ENCODE results near the gene RTN3. TPM values are rescaled to one million over a fixed set of nuclear protein-coding genes. Genes with fewer than 3 reads are reported as not detected.

Gene RTN3
- total and polyA plus RNA-seq, 2 donors (not counting 1 experiment from before 2014, with no cell fraction given): 10.1 to 24.9 TPM

DNA sequence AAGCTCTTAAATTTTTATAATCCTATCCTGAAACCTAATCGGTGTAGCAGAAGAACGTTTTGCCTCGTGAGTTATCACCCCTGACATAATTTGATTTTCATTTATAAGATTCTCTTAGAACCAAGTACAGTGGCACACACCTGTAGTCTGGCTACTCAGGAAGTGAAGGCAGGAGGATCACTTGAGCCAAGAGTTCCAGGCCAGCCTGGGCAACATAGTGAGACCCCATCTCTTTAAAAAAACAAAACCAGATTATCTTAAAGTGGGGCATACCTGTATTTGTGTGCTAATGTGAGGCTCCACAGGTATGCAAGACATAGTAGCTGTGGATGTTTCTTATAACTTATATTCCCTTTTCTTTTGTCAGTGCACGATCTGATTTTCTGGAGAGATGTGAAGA is 68.3 kb downstream of the RTN3 start:
- Mint-ChIP-seq H3K9me3 (ENCODE audit: insufficient read depth) (no peaks in the 10 kb centered on the region), H3K27ac (no peak overlapping the region), H3K27me3 (no peaks in the 10 kb centered on the region), H3K4me3 (no peak overlapping the region), H3K4me1 (no peaks in the 10 kb centered on the region)
- Histone ChIP-seq H3K27ac (ENCODE audit: low read length in 2 of 2) (no peak overlapping the region), H3K9me3 (ENCODE audit: control extremely low read depth in 1 of 3, control insufficient read depth in 2 of 3, insufficient read depth in 1 of 3, low read length in 2 of 3) (no peaks in the 10 kb centered on the region), H4K20me1 (ENCODE audit: control insufficient read depth, insufficient read depth, low read length, poor library complexity, severe bottlenecking) (no peaks in the 10 kb centered on the region), H3K4me1 (ENCODE audit: control insufficient read depth in 2 of 2, insufficient read depth in 2 of 2, low read length in 2 of 2) (no peaks in the 10 kb centered on the region), H3K4me2 (replicated peaks; ENCODE audit: low read depth, low read length, poor library complexity, severe bottlenecking) (no peak overlapping the region), H2AFZ (ENCODE audit: insufficient read depth, low read depth, low read length, poor library complexity, severe bottlenecking) (no peak overlapping the region), H3K4me3 (ENCODE audit: control extremely low read depth in 1 of 5, extremely low read depth in 1 of 5, insufficient read depth in 1 of 5, low read depth in 2 of 5, low read length in 4 of 5) (no peak overlapping the region), H3K9ac (ENCODE audit: low read length) (no peak overlapping the region), H3K36me3 (replicated peaks in 1 of 2; ENCODE audit: control extremely low read depth in 1 of 2, control insufficient read depth in 1 of 2, extremely low read depth in 1 of 2, insufficient read depth in 2 of 2, low read length in 1 of 2) (peaks cover 3 to 5% of the 10 kb centered on the region in 2 experiments), H3K79me2 (ENCODE audit: control insufficient read depth, insufficient read depth, low read length) (no peaks in the 10 kb centered on the region), H3K27me3 (replicated peaks in 1 of 4; ENCODE audit: control extremely low read depth in 1 of 4, control insufficient read depth in 3 of 4, insufficient read depth in 4 of 4, low read length in 3 of 4) (no peaks in the 10 kb centered on the region)
- CTCF ChIA-PET: interaction anchor here (1.4 to 2.3 kb wide), 2 partner anchors 9 to 11 kb away, joined by 4 to 11 read pairs; no protein-coding TSS in a partner anchor
- ATAC-seq (ENCODE audit: low read depth): no peak
- POLR2A ChIA-PET: no interaction called here
- no peak for DNase-seq
- intact Hi-C loops (cut with micrococcal nuclease): no loop called here
- WGBS (ENCODE audit: insufficient coverage): no CpG with 5 or more reads among the region's 4 CpGs
- TF ChIP-seq, protein P1, sequence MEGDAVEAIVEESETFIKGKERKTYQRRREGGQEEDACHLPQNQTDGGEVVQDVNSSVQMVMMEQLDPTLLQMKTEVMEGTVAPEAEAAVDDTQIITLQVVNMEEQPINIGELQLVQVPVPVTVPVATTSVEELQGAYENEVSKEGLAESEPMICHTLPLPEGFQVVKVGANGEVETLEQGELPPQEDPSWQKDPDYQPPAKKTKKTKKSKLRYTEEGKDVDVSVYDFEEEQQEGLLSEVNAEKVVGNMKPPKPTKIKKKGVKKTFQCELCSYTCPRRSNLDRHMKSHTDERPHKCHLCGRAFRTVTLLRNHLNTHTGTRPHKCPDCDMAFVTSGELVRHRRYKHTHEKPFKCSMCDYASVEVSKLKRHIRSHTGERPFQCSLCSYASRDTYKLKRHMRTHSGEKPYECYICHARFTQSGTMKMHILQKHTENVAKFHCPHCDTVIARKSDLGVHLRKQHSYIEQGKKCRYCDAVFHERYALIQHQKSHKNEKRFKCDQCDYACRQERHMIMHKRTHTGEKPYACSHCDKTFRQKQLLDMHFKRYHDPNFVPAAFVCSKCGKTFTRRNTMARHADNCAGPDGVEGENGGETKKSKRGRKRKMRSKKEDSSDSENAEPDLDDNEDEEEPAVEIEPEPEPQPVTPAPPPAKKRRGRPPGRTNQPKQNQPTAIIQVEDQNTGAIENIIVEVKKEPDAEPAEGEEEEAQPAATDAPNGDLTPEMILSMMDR (IDR thresholded peaks at IDR 0.05): no peak
- no peak for TF ChIP-seq EZH2 (IDR thresholded peaks at IDR 0.05; ENCODE audit: borderline replicate concordance, insufficient read depth, low read depth, low read length, poor library complexity, severe bottlenecking)

DNA sequence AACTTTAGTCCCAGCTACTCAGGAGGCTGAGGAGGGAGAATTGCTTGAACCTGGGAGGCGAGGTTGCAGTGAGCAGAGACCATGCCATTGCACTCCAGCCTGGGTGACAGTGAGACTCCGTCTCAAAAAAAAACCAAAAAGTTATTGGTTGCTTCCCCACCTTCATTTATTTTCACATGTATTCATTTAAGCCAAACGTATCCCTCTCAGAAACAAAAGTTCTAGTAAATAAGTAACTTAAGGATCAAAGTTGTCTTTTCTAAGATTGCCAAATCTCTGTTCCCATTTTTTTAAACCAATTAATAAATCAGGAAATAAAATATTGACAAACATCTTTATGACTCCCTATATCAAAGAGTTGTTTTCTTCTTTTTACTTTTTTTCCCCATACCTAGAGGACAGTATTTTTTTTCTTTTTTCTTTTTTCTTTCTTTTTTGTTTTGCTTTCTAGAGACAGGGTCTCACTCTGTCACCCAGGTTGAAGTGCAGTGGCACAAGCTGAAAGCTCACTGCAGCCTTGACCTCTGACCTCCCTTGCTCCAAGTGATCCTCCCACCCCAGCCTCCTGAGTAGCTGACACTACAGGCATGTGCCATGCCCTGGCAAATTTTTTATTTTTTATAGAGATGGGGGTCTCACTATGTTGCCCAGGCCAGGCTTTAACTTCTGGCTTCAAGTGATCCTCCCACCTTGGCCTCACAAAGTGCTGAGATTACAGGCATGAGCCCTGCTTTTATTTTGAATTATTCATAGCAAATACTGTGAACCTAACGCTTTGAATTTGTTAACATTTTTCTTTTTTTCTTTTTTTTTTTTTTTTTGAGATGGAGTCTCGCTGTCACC is 75.8 kb downstream of the RTN3 start:
- H3K4me3 Mint-ChIP-seq: no peak overlapping the region
- ATAC-seq (ENCODE audit: low read depth) (no peak), DNase-seq (no peak)
- Histone ChIP-seq H3K4me2 (replicated peaks; ENCODE audit: low read depth, low read length, poor library complexity, severe bottlenecking) (no peak overlapping the region), H3K27ac (ENCODE audit: low read length in 2 of 2) (no peak overlapping the region), H3K9me3 (ENCODE audit: control extremely low read depth in 1 of 3, control insufficient read depth in 2 of 3, insufficient read depth in 1 of 3, low read length in 2 of 3) (no peaks in the 10 kb centered on the region), H2AFZ (ENCODE audit: insufficient read depth, low read depth, low read length, poor library complexity, severe bottlenecking) (no peak overlapping the region), H3K9ac (ENCODE audit: low read length) (no peak overlapping the region), H3K79me2 (ENCODE audit: control insufficient read depth, insufficient read depth, low read length) (no peaks in the 10 kb centered on the region), H3K27me3 (replicated peaks in 1 of 4; ENCODE audit: control extremely low read depth in 1 of 4, control insufficient read depth in 3 of 4, insufficient read depth in 4 of 4, low read length in 3 of 4) (no peaks in the 10 kb centered on the region), H4K20me1 (ENCODE audit: control insufficient read depth, insufficient read depth, low read length, poor library complexity, severe bottlenecking) (no peaks in the 10 kb centered on the region), H3K4me3 (ENCODE audit: control extremely low read depth in 1 of 5, extremely low read depth in 1 of 5, insufficient read depth in 1 of 5, low read depth in 2 of 5, low read length in 4 of 5) (no peak overlapping the region), H3K4me1 (ENCODE audit: control insufficient read depth in 2 of 2, insufficient read depth in 2 of 2, low read length in 2 of 2) (no peaks in the 10 kb centered on the region), H3K36me3 (replicated peaks in 1 of 2; ENCODE audit: control extremely low read depth in 1 of 2, control insufficient read depth in 1 of 2, extremely low read depth in 1 of 2, insufficient read depth in 2 of 2, low read length in 1 of 2) (peaks cover 0 to 4% of the 10 kb centered on the region in 2 experiments)
- POLR2A ChIA-PET: interaction anchor here (0.7 kb wide), 1 partner anchor 80 kb away, joined by 6 read pairs; no protein-coding TSS in a partner anchor
- H3K9me3 Mint-ChIP-seq (ENCODE audit: insufficient read depth): no peaks in the 10 kb centered on the region
- 100% methylated on average over 1 of the region's 5 CpGs for WGBS (ENCODE audit: insufficient coverage)
- H3K27ac Mint-ChIP-seq: no peak overlapping the region
- no peak for TF ChIP-seq EZH2 (IDR thresholded peaks at IDR 0.05; ENCODE audit: borderline replicate concordance, insufficient read depth, low read depth, low read length, poor library complexity, severe bottlenecking)
- TF ChIP-seq, protein P1 (IDR thresholded peaks at IDR 0.05): no peak
- no peaks in the 10 kb centered on the region for H3K4me1 Mint-ChIP-seq
- CTCF ChIA-PET: no interaction called here
- intact Hi-C loops (cut with micrococcal nuclease): no loop called here
- no peaks in the 10 kb centered on the region for H3K27me3 Mint-ChIP-seq

Measured in B cell (primary cell).